Stomach (tissue), 4 donors: ENCODE measurements around the gene NDUFAF3.

ENCODE experiments used
- CTCF ChIP-seq, 7 experiments: fragments of 450-650 bp in 4 of 7; fragments of 200-600 bp in 3 of 7; sonication (generic) in 3 of 7; IDR thresholded peaks; one replicate each; pipeline ENCODE4 v1.5.1; 2016 to 2019; ENCODE audit warnings: antibody characterized with exemption in 7 of 7, control low read depth in 2 of 7, mild to moderate bottlenecking in 1 of 7
- POLR2A ChIP-seq, 4 donors: fragments of 450-650 bp; IDR thresholded peaks; one replicate each; pipeline ENCODE4 v1.6.1; 2016; ENCODE audit warnings: antibody characterized with exemption in 4 of 4, control low read depth in 2 of 4, mild to moderate bottlenecking in 1 of 4, moderate library complexity in 1 of 4
- POLR2AphosphoS5 ChIP-seq, 3 donors: sonication (generic); formaldehyde crosslinking; IDR thresholded peaks; one replicate each; pipeline ENCODE4 v1.6.1; 2016; ENCODE audit warnings: antibody characterized with exemption in 3 of 3

- TF ChIP-seq CTCF (IDR thresholded peaks at IDR 0.05), result no peak
- no peak for TF ChIP-seq POLR2A (IDR thresholded peaks at IDR 0.05)
- no peak for TF ChIP-seq POLR2AphosphoS5 (IDR thresholded peaks at IDR 0.05)
Measured at GRCh38 chr3:49022688-49023171, 809 bp downstream of the NDUFAF3 start.
